ENCODE data around the gene DUOX2. TPM values are rescaled to one million over a fixed set of nuclear protein-coding genes. Genes with fewer than 3 reads are reported as not detected.
"Not testable (repeated sequence)": the region's sequence is repeated elsewhere in the genome, so short reads cannot be mapped to it uniquely, and the experiment has no call there.

The DUOX2 gene
- total RNA-seq, 1 donor from 2014 or later = 2.3 TPM

DNA sequence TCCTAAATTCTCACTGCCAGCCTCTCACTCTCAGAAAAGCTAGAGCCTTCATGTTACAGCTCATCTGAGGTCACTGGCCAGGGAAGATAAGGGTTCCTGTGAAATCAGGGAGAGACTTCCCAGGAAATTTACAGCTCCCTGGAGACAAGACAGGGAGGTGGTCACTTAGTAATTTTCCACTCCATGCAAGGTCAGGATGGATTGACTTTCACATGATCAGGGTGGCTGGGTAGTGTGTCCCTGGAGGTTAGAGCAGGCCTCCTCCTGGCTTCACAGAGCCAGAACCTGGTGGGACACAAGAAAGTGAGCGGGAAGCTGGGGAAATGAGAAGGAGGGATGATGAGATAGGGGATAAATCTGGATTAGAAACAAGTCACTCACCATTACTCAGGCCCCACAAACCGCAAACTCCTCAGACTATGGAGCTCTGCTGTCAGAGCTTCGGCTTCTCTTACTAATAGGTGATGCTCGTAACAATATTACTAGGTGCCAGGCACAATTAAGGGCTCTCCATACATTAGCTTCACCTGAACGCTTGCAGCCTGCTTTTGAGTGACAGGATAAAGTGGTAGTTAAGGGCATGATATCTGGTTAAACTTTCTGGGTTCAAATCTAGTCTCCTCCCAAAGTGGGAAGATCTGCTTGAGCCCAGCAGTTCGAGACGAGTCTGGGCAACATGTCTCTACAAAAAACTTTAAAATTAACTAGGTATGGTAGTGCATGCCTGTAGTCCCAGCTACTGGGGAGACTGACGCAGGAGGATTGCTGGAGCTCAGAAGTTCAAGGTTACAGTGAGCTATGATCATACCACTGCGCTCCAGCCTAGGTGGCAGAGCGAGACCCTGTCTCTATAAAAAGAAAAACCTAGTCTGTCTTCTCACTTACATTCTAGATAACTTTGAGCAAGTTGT lies 24.9 kb downstream of the DUOX2 start:
- no peak overlapping the region for H3K27ac Mint-ChIP-seq
- no peak for TF ChIP-seq CTCF (IDR thresholded peaks at IDR 0.05; ENCODE audit: unreplicated experiment)
- H3K9me3 Mint-ChIP-seq = no peaks in the 10 kb centered on the region
- peaks cover 3% of the 10 kb centered on the region for H3K4me1 Mint-ChIP-seq
- no peaks in the 10 kb centered on the region for H3K36me3 Mint-ChIP-seq
- no peak for DNase-seq (ENCODE audit: low spot score in 2 of 2, unreplicated experiment in 2 of 2)
- no peak overlapping the region for H3K4me3 Mint-ChIP-seq
- H3K27me3 Mint-ChIP-seq (ENCODE audit: low read depth) = peaks cover 81% of the 10 kb centered on the region

DNA sequence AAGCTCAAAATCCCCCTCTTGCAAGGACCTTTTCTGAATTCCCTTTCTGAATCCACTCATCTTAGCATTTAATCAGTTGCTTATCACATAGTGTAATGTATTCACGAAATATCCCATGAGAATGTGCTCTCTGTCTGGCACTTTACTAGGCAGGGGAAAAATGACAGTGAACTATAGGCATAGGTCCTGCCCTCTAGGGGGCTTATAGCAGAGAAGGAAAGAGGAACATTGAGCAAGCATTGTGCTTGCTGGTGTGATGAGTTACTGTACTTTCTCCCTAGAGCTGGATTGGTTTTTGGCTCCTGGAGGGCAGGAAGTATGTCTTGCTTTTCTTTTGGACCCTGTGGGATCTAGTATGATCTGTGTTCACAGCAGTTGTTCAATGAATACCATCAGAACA lies 26.5 kb downstream of the DUOX2 start:
- H3K27me3 Mint-ChIP-seq (ENCODE audit: low read depth) = peaks cover 74% of the 10 kb centered on the region

GRCh38 chr15:45084163-45084562 lies 29.8 kb downstream of the DUOX2 start:
- Mint-ChIP-seq H3K27me3 (ENCODE audit: low read depth) (peaks cover 43% of the 10 kb centered on the region), H3K9me3 (no peaks in the 10 kb centered on the region), H3K4me3 (no peak overlapping the region), H3K27ac (no peak overlapping the region), H3K36me3 (no peaks in the 10 kb centered on the region), H3K4me1 (peaks cover 6% of the 10 kb centered on the region)
- TF ChIP-seq CTCF (IDR thresholded peaks at IDR 0.05; ENCODE audit: unreplicated experiment) = no peak
- DNase-seq (ENCODE audit: low spot score in 2 of 2, unreplicated experiment in 2 of 2) = no peak

More for the DNA sequence above, 26.5 kb downstream of the DUOX2 start:
- H3K4me1 Mint-ChIP-seq = peaks cover 3% of the 10 kb centered on the region
- no peak for TF ChIP-seq CTCF (IDR thresholded peaks at IDR 0.05; ENCODE audit: unreplicated experiment)
- H3K27ac Mint-ChIP-seq = no peak overlapping the region
- DNase-seq (ENCODE audit: low spot score in 2 of 2, unreplicated experiment in 2 of 2) = no peak
- H3K9me3 Mint-ChIP-seq = no peaks in the 10 kb centered on the region
- no peaks in the 10 kb centered on the region for H3K36me3 Mint-ChIP-seq
- no peak overlapping the region for H3K4me3 Mint-ChIP-seq

GRCh38 chr15:45083223-45083622 lies 30.7 kb downstream of the DUOX2 start:
- no peaks in the 10 kb centered on the region for H3K36me3 Mint-ChIP-seq
- H3K4me3 Mint-ChIP-seq = no peak overlapping the region
- H3K27ac Mint-ChIP-seq = no peak overlapping the region
- H3K4me1 Mint-ChIP-seq = peaks cover 3% of the 10 kb centered on the region
- DNase-seq (ENCODE audit: low spot score in 2 of 2, unreplicated experiment in 2 of 2) = no peak
- H3K9me3 Mint-ChIP-seq = no peaks in the 10 kb centered on the region
- no peak for TF ChIP-seq CTCF (IDR thresholded peaks at IDR 0.05; ENCODE audit: unreplicated experiment)
- peaks cover 36% of the 10 kb centered on the region for H3K27me3 Mint-ChIP-seq (ENCODE audit: low read depth)

DNA sequence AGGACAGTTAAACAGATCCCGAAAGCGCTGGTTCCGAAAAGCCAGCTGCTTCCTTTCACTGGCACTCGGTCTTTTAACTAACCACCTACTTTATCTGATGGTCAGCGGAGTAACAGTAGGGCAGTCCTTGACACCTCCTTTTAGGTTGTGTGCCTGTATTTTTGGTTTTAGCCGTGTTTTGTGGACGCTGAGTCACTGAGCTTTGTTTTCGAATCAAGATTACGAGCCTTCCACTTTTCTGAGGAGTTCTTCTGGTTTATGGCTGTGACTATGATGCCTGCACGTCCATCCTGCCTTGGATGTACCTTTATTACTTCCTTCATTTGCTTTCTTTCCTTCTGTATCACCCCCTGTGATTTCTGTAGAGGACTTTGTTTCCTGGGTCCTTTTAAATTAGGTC lies 31.6 kb downstream of the DUOX2 start:
- not testable (repeated sequence) for H3K9me3 Mint-ChIP-seq; H3K27ac Mint-ChIP-seq; H3K4me1 Mint-ChIP-seq; DNase-seq (ENCODE audit: low spot score in 2 of 2, unreplicated experiment in 2 of 2); H3K36me3 Mint-ChIP-seq; H3K4me3 Mint-ChIP-seq
- H3K27me3 Mint-ChIP-seq (ENCODE audit: low read depth) = peaks cover 29% of the 10 kb centered on the region

DNA sequence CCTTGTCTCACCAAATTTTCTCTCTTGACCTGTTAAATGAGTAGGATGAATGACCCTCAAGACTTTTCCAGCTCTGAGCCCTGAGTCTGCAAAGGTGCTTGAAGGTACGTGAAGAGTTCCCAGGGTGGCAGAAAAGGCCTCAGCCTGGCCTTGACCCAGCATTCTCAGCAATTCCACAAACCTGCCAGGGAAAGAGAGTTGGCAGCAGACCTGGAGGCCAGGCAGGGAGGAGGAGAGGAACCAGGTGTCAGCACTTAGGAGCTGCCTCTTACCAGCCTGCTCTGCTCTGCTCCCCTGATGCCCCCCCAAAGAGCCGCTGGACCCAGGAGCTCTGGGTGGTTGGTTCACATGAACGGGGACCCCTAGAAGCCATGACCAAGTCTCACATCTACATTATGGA lies 33.4 kb downstream of the DUOX2 start:
- not testable (repeated sequence) for H3K36me3 Mint-ChIP-seq; H3K9me3 Mint-ChIP-seq; H3K27ac Mint-ChIP-seq; H3K4me1 Mint-ChIP-seq; H3K4me3 Mint-ChIP-seq; DNase-seq (ENCODE audit: low spot score in 2 of 2, unreplicated experiment in 2 of 2)
- peaks cover 21% of the 10 kb centered on the region for H3K27me3 Mint-ChIP-seq (ENCODE audit: low read depth)

DNA sequence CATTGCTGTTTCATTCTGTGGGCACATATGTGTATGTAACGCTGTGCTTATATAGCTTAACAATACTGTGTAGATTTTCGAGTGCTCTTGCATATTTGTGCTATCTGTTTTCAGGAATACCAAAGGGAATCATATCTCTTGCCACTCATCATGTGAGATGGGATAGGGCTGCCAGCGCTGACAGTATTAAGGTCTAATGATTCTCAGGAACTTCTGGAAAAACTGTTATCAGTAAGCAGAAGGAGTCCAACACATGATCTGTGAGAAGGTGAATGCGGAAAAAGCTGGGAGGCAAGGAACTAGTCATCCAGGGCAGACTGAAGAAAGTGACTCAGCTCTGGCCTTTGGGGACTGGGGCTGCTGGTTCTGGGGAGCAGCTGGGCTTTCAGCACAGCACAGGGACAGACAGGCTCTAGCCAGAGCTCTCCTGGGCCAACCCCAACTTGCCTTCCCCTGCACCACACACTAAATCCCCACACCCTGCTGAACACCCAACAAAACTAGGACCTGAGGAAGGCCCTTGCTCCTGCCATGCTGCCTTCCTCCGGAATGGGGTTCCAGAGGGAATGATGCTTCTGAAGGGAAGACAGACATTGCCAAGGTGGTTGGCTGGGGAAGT lies 34.2 kb downstream of the DUOX2 start:
- not testable (repeated sequence) for H3K4me1 Mint-ChIP-seq; H3K27ac Mint-ChIP-seq; H3K9me3 Mint-ChIP-seq; DNase-seq (ENCODE audit: low spot score in 2 of 2, unreplicated experiment in 2 of 2); H3K36me3 Mint-ChIP-seq; H3K4me3 Mint-ChIP-seq
- H3K27me3 Mint-ChIP-seq (ENCODE audit: low read depth) = peaks cover 16% of the 10 kb centered on the region

DNA sequence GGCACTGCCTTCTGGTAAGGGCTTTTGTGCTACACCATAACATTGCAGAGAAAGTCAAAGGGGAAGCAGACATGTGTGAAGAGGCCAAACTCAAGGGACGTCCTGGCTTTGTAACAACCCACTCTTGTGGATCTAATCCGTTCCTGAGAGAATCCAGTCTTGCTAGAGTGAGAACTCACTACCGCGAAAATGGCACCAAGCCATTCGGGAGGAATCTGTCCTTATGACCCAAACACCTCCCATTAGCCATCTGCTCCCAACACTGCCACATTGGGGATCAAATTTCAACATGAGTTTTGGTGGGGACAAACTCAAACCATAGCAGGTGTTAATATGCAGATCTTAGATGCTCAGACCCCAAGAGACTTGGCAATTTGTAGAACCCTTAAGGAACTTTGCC lies 34.8 kb downstream of the DUOX2 start:
- H3K27me3 Mint-ChIP-seq (ENCODE audit: low read depth) = peaks cover 12% of the 10 kb centered on the region

DNA sequence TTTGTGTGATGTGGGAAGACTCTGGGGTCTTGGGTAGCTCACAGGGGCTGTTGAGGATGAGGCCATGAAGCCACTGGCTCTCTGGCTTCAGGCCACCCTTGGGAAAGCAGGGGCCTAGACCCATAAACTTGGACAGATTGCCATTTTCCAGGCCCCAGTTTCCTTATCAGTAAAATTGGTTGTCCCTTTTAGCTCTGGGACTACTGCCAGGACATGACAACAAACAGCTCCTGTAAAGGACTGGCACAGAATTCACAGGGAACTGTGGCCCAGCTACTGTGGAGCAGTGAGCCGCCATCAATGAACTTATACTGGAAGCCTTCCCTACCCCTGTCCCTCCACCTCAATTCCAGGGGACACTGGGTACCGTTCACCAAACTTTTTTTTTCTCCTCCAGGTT lies 36.6 kb downstream of the DUOX2 start:
- DNase-seq (ENCODE audit: low spot score in 2 of 2, unreplicated experiment in 2 of 2); H3K9me3 Mint-ChIP-seq; H3K4me3 Mint-ChIP-seq; H3K36me3 Mint-ChIP-seq; H3K4me1 Mint-ChIP-seq; H3K27ac Mint-ChIP-seq; H3K27me3 Mint-ChIP-seq (ENCODE audit: low read depth): not testable (repeated sequence)

More for the DNA sequence above, 34.8 kb downstream of the DUOX2 start:
- H3K27ac Mint-ChIP-seq; H3K4me1 Mint-ChIP-seq; H3K36me3 Mint-ChIP-seq; H3K4me3 Mint-ChIP-seq; H3K9me3 Mint-ChIP-seq; DNase-seq (ENCODE audit: low spot score in 2 of 2, unreplicated experiment in 2 of 2): not testable (repeated sequence)

Measured in mesothelial cell of epicardium (in vitro differentiated cells).